NCI-H128 (cell line): ENCODE results near the gene APOL1.
"Not testable (repeated sequence)": the region's sequence is repeated elsewhere in the genome, so short reads cannot be mapped to it uniquely, and the experiment has no call there.

Experiments
- DNase-seq: peaks from one replicate; lab custom pipeline; 2025; ENCODE audit not compliant: unreplicated experiment; lab: John Stamatoyannopoulos, UW

APOL1 gene

GRCh38 chr22:36225333-36225922 is 27.5 kb upstream of the APOL1 start:
- DNase-seq = no peak

- no peak for DNase-seq
These were observed 26.7 kb upstream of the APOL1 start for GRCh38 chr22:36226189-36226588.

GRCh38 chr22:36227396-36227795 is 25.5 kb upstream of the APOL1 start:
- no peak for DNase-seq

GRCh38 chr22:36227806-36228205 is 25.1 kb upstream of the APOL1 start:
- DNase-seq = no peak

- DNase-seq = not testable (repeated sequence)
These were observed 24.6 kb upstream of the APOL1 start for GRCh38 chr22:36228369-36228768.

GRCh38 chr22:36228944-36229343 is 24.0 kb upstream of the APOL1 start:
- DNase-seq = no peak

- not testable (repeated sequence) for DNase-seq
These were observed 23.3 kb upstream of the APOL1 start for GRCh38 chr22:36229649-36230048.

- not testable (repeated sequence) for DNase-seq
These were observed 21.9 kb upstream of the APOL1 start for GRCh38 chr22:36231051-36231450.

- DNase-seq = no peak
These were observed 20.1 kb upstream of the APOL1 start for GRCh38 chr22:36232715-36233401.

- DNase-seq = no peak
These were observed 19.1 kb upstream of the APOL1 start for GRCh38 chr22:36233796-36234195.

GRCh38 chr22:36234213-36234612 is 18.7 kb upstream of the APOL1 start:
- no peak for DNase-seq

- no peak for DNase-seq
These were observed 18.0 kb upstream of the APOL1 start for GRCh38 chr22:36234919-36235318.

GRCh38 chr22:36235585-36235984 is 17.3 kb upstream of the APOL1 start:
- no peak for DNase-seq

- no peak for DNase-seq
These were observed 16.3 kb upstream of the APOL1 start for GRCh38 chr22:36236388-36237319.

- DNase-seq = no peak
These were observed 15.2 kb upstream of the APOL1 start for GRCh38 chr22:36237462-36238372.

- peak; percentile 30 for DNase-seq
These were observed 14.4 kb upstream of the APOL1 start for GRCh38 chr22:36238373-36239149.

- no peak for DNase-seq
These were observed 13.9 kb upstream of the APOL1 start for GRCh38 chr22:36239150-36239400.

- peak; percentile 49 for DNase-seq
These were observed 13.3 kb upstream of the APOL1 start, which contains the start of gene APOL2 for GRCh38 chr22:36239401-36240171. Gene APOL2, minus strand, starts transcription at chr22:36239527. Its CDS starts 6,365 bp downstream, at chr22:36233162.

GRCh38 chr22:36243986-36244385 is 8.9 kb upstream of the APOL1 start:
- no peak for DNase-seq
